OCI-LY1 (cell line): ENCODE measurements around the gene SOS1.

Experiments used
- H2AFZ ChIP-seq: fragments of 200-600 bp; sonication (generic), shearing (Covaris generic); 2 replicates; pipeline ENCODE4 v1.6.0; 2014; ENCODE audit warnings: antibody characterized with exemption, mild to moderate bottlenecking, low read length
- H3F3A ChIP-seq: fragments of 200-600 bp; sonication (generic), shearing (Covaris generic); 2 replicates; pipeline ENCODE4 v1.6.0; 2014; ENCODE audit warnings: mild to moderate bottlenecking, antibody characterized with exemption, low read length, moderate library complexity; ENCODE audit not compliant: insufficient read depth
- H3K27ac ChIP-seq: fragments of 200-600 bp; sonication (generic); 2 replicates; pipeline ENCODE4 v1.5.1; 2014; ENCODE audit warnings: low read length, mixed run types, mild to moderate bottlenecking, low read depth; ENCODE audit not compliant: poor library complexity, severe bottlenecking
- H3K27me3 ChIP-seq: fragments of 200-600 bp; sonication (generic); 2 replicates; pipeline ENCODE4 v1.6.0; 2014; ENCODE audit warnings: antibody characterized with exemption, mild to moderate bottlenecking, low read length, moderate library complexity; ENCODE audit not compliant: insufficient read depth
- H3K36me3 ChIP-seq: fragments of 200-600 bp; sonication (generic); 2 replicates; pipeline ENCODE4 v1.6.1; 2014; ENCODE audit warnings: mild to moderate bottlenecking, antibody characterized with exemption, low read length, moderate library complexity, mixed read lengths; ENCODE audit not compliant: insufficient read depth
- H3K4me1 ChIP-seq: fragments of 200-600 bp; sonication (generic); 2 replicates; pipeline ENCODE4 v1.5.1; 2014; ENCODE audit warnings: mild to moderate bottlenecking, low read length, moderate library complexity; ENCODE audit not compliant: insufficient read depth, severe bottlenecking
- H3K4me2 ChIP-seq: fragments of 200-600 bp; sonication (generic), shearing (Covaris generic); 2 replicates; pipeline ENCODE4 v1.6.1; 2014; ENCODE audit warnings: low read length
- H3K4me3 ChIP-seq: fragments of 200-600 bp; sonication (generic); 2 replicates; pipeline ENCODE4 v1.5.1; 2014; ENCODE audit warnings: low read length, low read depth, mild to moderate bottlenecking, mixed read lengths; ENCODE audit not compliant: poor library complexity, severe bottlenecking
- H3K79me2 ChIP-seq: fragments of 200-600 bp; shearing (Covaris generic); 2 replicates; pipeline ENCODE4 v1.6.1; 2016; ENCODE audit warnings: mixed run types, low read length, mixed read lengths; ENCODE audit not compliant: insufficient read depth
- H3K9ac ChIP-seq: fragments of 200-600 bp; sonication (generic), shearing (Covaris generic); 2 replicates; pipeline ENCODE4 v1.6.1; 2014; ENCODE audit warnings: mild to moderate bottlenecking, low read length, mixed read lengths
- H3K9me2 ChIP-seq: fragments of 200-600 bp; sonication (generic), shearing (Covaris generic); 2 replicates; pipeline ENCODE4 v1.6.1; 2014; ENCODE audit warnings: low read depth, mild to moderate bottlenecking, low read length, mixed read lengths
- H3K9me3 ChIP-seq: fragments of 200-600 bp; shearing (Covaris generic); 2 replicates; pipeline ENCODE4 v1.6.1; 2014; ENCODE audit warnings: low read length, mixed read lengths
- H4K20me1 ChIP-seq: fragments of 200-600 bp; sonication (generic), shearing (Covaris generic); 2 replicates; pipeline ENCODE4 v1.6.0; 2016; ENCODE audit warnings: mild to moderate bottlenecking, low read length; ENCODE audit not compliant: insufficient read depth
- EZH2 ChIP-seq: fragments of 200-600 bp; sonication (generic), shearing (Covaris generic); IDR thresholded peaks from 2 replicates; pipeline ENCODE4 v1.8.0; 2017; ENCODE audit warnings: borderline replicate concordance, mixed run types, mild to moderate bottlenecking, antibody characterized with exemption, low read length, moderate library complexity, mixed read lengths
- TF ChIP-seq, protein P1 (sequence below): fragments of 200-600 bp; sonication (generic), shearing (Covaris generic); IDR thresholded peaks from 2 replicates; pipeline ENCODE4 v1.5.1; 2017; ENCODE audit warnings: mild to moderate bottlenecking, antibody characterized with exemption, low read length, moderate library complexity, mixed read lengths

The SOS1 gene

GRCh38 chr2:39146630-39147029 lies 25.8 kb upstream of the SOS1 start:
- Histone ChIP-seq H3K27me3 (no peaks in the 10 kb centered on the region), H3K36me3 (no peaks in the 10 kb centered on the region), H3K79me2 (no peaks in the 10 kb centered on the region), H3F3A (no peaks in the 10 kb centered on the region), H2AFZ (no peak overlapping the region), H3K9ac (no peak overlapping the region), H3K27ac (no peak overlapping the region), H3K4me1 (peaks cover 4% of the 10 kb centered on the region), H3K4me2 (no peak overlapping the region), H3K9me2 (no peaks in the 10 kb centered on the region), H3K4me3 (no peak overlapping the region), H4K20me1 (no peaks in the 10 kb centered on the region), H3K9me3 (no peaks in the 10 kb centered on the region)
- no peak for TF ChIP-seq EZH2

GRCh38 chr2:39145906-39146421 lies 25.1 kb upstream of the SOS1 start:
- H3K36me3 ChIP-seq = no peaks in the 10 kb centered on the region
- H2AFZ ChIP-seq = no peak overlapping the region
- H3K79me2 ChIP-seq = no peaks in the 10 kb centered on the region
- H3K9ac ChIP-seq = no peak overlapping the region
- H3K4me3 ChIP-seq = no peak overlapping the region
- peaks cover 11% of the 10 kb centered on the region for H3K4me1 ChIP-seq
- no peaks in the 10 kb centered on the region for H3F3A ChIP-seq
- no peaks in the 10 kb centered on the region for H4K20me1 ChIP-seq
- TF ChIP-seq EZH2 = no peak
- TF ChIP-seq, protein P1, sequence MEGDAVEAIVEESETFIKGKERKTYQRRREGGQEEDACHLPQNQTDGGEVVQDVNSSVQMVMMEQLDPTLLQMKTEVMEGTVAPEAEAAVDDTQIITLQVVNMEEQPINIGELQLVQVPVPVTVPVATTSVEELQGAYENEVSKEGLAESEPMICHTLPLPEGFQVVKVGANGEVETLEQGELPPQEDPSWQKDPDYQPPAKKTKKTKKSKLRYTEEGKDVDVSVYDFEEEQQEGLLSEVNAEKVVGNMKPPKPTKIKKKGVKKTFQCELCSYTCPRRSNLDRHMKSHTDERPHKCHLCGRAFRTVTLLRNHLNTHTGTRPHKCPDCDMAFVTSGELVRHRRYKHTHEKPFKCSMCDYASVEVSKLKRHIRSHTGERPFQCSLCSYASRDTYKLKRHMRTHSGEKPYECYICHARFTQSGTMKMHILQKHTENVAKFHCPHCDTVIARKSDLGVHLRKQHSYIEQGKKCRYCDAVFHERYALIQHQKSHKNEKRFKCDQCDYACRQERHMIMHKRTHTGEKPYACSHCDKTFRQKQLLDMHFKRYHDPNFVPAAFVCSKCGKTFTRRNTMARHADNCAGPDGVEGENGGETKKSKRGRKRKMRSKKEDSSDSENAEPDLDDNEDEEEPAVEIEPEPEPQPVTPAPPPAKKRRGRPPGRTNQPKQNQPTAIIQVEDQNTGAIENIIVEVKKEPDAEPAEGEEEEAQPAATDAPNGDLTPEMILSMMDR = no peak
- no peaks in the 10 kb centered on the region for H3K9me3 ChIP-seq
- H3K9me2 ChIP-seq = no peaks in the 10 kb centered on the region
- no peak overlapping the region for H3K27ac ChIP-seq
- no peaks in the 10 kb centered on the region for H3K27me3 ChIP-seq
- H3K4me2 ChIP-seq = no peak overlapping the region

- Histone ChIP-seq H3K4me2 (no peak overlapping the region), H4K20me1 (no peaks in the 10 kb centered on the region), H3K36me3 (no peaks in the 10 kb centered on the region), H3K9ac (no peak overlapping the region), H3K79me2 (no peaks in the 10 kb centered on the region), H3F3A (no peaks in the 10 kb centered on the region), H3K9me3 (no peaks in the 10 kb centered on the region), H3K4me3 (no peak overlapping the region), H3K9me2 (no peaks in the 10 kb centered on the region), H3K4me1 (peaks cover 23% of the 10 kb centered on the region), H3K27me3 (no peaks in the 10 kb centered on the region), H2AFZ (no peak overlapping the region), H3K27ac (no peak overlapping the region)
- TF ChIP-seq, protein P1 = no peak
- no peak for TF ChIP-seq EZH2
Measured at GRCh38 chr2:39144416-39144815, 23.6 kb upstream of the SOS1 start.

- Histone ChIP-seq H3K4me3 (no peak overlapping the region), H2AFZ (no peak overlapping the region), H3K9me3 (no peaks in the 10 kb centered on the region), H3K79me2 (no peaks in the 10 kb centered on the region), H3K36me3 (no peaks in the 10 kb centered on the region), H3K27ac (no peak overlapping the region), H3K9ac (no peak overlapping the region), H3K4me2 (no peak overlapping the region), H3K27me3 (no peaks in the 10 kb centered on the region), H3K4me1 (peaks cover 23% of the 10 kb centered on the region), H3K9me2 (no peaks in the 10 kb centered on the region), H4K20me1 (no peaks in the 10 kb centered on the region), H3F3A (no peaks in the 10 kb centered on the region)
- TF ChIP-seq, protein P1 = no peak
- TF ChIP-seq EZH2 = no peak
Measured at GRCh38 chr2:39142904-39143605, 22.2 kb upstream of the SOS1 start.
